GF-D8 (cell line): ENCODE results near the gene SLC37A4.
"Not testable (repeated sequence)": the region's sequence is repeated elsewhere in the genome, so short reads cannot be mapped to it uniquely, and the experiment has no call there.

Source experiments
- DNase-seq: peaks from one replicate; lab custom pipeline; 2025; lab: John Stamatoyannopoulos, UW

SLC37A4 gene

GRCh38 chr11:119041821-119042514 lies 11.3 kb upstream of the SLC37A4 start:
- DNase-seq: no peak

DNA sequence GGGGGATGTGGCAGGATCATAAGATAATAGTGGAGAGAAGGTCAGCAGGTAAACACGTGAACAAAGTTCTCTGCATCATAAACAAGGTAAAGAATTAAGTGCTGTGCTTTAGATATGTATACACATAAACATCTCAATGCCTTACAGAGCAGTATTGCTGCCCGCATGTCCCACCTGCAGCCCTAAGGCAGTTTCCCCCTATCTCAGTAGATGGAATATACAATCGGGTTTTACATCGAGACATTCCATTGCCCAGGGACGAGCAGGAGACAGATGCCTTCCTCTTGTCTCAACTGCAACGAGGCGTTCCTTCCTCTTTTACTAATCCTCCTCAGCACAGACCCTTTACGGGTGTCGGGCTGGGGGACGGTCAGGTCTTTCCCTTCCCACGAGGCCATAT lies 8.8 kb upstream of the SLC37A4 start:
- DNase-seq: not testable (repeated sequence)

GRCh38 chr11:119038884-119039283 lies 8.2 kb upstream of the SLC37A4 start:
- DNase-seq: no peak

GRCh38 chr11:119034813-119035212 lies 4.1 kb upstream of the SLC37A4 start:
- no peak for DNase-seq

GRCh38 chr11:119033421-119033820 lies 2.7 kb upstream of the SLC37A4 start:
- not testable (repeated sequence) for DNase-seq

- no peak for DNase-seq
Measured at GRCh38 chr11:119031912-119032280, 1.2 kb upstream of the SLC37A4 start.

DNA sequence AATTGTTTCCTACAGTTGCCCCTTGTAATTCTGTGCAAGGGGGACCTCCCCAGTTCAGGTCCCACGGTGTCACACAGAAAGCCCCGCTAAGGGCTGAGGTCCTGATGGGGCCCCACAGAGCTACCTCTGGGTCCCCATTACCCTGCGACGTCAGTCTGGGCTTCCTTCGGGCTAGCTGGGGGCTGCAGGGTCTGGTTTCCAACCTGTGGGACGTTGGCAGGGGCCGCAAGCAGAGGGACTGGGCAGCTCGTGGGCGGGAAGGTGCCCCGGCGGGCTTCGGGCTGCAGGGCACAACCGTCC lies 698 bp downstream of the SLC37A4 start:
- no peak for DNase-seq

- DNase-seq: peak; percentile 56
Measured at GRCh38 chr11:119029340-119030028, 1.2 kb downstream of the SLC37A4 start.

GRCh38 chr11:119029069-119029339 lies 1.7 kb downstream of the SLC37A4 start:
- DNase-seq: no peak

GRCh38 chr11:119028346-119029068 lies 2.2 kb downstream of the SLC37A4 start:
- no peak for DNase-seq

DNA sequence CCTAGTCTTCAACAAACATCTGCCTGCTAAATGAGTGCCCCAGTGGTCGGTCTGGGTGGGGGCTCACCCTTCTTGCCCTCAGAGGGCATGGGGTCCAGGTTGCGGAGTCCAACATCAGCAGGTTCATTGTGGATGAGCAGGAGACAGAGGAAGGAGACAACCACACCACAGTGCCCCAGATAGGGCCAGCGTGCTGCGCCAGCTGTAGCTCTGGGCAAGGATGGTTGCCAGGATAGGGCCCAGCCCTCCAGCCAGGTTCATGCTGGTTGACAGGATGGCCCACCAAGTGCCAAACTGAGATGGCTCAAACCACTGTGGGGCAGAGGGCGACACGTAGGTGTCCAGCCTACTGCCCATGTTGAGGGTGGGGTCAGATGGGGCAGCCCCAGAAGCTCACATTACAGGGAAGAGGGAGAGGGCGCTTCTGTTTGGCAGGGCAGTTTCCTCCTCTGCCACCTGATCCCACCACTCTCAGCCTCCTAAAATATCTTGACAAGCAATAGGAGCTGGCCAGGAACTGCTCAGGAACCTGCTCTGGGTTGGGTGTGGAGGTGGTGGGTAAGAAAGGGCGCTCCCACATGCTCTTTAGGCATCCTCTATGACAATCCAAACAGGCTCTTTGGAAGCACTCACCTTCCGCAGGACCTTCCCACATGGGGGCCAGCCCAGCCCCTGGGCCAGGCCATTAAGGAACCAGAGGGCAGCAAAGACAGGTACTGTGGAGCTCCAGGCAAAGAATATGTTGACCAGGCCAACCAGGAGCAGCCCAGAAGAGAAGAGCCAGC lies 2.9 kb downstream of the SLC37A4 start:
- no peak for DNase-seq

DNA sequence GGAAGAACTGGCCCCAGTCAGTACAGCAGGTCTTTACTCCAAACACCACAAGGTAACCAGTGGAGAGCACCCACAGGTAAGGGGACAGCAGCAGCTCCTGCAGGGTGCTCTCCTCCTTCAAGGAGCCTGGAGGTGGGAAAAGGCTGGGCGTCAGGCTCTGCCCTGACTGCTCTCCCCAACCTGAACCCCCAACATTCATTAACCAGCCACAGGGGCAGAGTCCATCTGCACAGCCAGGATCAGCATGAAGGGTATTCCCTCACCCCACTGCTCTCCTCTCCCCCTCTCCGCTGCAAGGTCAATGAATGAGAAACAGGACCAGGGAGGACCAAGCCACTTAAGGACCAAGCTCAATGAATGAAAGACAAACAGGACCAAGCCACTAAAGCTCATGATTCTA lies 3.7 kb downstream of the SLC37A4 start:
- no peak for DNase-seq

DNA sequence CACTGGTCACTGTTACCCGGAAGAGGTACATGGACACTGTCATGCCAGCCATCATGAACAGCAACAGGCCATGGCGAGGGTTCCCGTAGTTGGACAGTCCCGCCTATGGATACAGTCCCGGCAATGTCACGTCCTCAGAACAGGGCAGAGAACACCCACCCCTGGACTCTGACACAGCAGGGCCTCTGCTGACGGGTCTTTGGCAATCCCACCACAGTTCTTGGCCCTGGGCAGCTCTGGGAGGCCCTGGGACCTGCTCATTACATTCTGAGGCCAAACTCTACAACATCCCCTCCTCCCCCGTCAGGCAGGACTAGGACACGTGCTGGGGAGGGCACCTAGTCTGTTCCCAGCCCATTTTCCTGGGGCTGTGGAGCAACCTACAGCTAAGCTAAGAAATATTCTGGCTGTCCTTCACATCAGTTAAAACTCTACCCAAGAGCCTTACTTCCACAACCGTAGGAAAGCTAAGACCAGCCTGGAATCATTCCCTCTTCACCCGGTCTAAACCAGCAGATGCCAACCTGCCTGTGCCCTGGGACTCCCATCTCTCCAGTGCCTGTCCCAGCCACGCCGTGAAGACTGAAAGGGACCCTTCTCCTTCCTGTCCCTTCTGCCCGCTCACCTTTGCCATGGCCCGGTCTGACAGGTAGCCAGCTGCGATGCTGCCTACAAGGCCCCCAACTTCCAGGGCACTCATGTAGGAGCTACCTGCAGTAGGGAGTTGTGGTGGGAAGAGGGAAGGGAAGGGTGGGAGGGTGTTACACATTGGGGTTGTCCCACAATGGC lies 4.5 kb downstream of the SLC37A4 start:
- DNase-seq: no peak

DNA sequence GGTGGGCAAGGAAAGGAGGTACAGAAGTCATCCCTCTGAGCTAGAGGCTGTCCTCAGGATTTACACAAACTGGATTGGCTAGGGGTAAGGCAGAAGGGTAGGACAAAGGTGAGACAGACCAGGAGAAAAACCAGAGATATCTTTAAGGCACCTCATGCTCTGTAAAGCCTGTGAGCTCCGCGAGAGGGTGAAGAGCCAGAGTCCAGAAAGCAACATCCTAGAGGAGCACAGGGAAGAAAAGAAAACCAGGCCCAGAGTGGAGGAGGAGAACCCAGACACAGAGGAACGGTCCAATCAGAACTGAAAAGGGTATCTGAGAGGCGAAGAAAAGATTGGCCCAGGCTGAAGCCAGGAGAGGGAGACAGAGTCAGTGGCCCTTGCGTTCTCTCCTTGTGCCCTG lies 5.1 kb downstream of the SLC37A4 start:
- no peak for DNase-seq

- DNase-seq: no peak
Measured at GRCh38 chr11:119025099-119025473, 5.6 kb downstream of the SLC37A4 start.

GRCh38 chr11:119024430-119025098 lies 6.1 kb downstream of the SLC37A4 start:
- no peak for DNase-seq

DNA sequence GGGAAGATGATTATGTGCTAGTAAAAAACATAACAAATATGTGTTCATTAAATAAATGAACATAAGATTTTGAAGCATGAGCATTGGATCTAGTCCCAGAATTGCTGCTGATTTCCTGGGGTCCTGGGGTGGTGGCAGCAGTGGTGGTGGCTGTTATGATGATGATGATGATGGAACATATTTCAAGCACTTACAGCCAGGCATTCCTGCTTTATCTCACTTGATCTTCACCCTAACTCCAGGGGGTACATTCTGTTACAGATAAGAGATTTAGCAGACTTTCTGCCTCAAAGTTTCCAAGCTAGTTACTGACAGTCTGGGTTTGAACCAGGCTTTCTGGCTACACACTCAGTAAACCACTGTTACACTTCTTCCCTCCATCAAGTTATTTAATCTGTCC lies 6.9 kb downstream of the SLC37A4 start:
- no peak for DNase-seq

DNA sequence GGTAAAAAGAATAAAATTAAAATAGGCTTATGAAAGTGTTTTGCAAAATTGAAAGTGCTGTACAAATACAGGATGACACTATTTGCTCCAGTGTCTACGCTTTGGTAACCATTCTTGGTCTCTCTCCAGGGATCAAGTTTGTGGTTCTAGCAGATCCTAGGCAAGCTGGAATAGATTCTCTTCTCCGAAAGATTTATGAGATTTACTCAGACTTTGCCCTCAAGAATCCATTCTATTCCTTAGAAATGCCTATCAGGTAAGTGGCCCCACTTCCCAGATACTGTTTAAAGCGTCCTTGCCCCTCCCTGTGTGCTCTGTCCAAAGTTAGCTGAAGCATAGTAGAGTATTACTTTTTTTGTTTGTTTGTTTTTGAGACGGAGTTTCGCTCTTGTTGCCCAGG lies 9.0 kb downstream of the SLC37A4 start:
- DNase-seq: no peak

DNA sequence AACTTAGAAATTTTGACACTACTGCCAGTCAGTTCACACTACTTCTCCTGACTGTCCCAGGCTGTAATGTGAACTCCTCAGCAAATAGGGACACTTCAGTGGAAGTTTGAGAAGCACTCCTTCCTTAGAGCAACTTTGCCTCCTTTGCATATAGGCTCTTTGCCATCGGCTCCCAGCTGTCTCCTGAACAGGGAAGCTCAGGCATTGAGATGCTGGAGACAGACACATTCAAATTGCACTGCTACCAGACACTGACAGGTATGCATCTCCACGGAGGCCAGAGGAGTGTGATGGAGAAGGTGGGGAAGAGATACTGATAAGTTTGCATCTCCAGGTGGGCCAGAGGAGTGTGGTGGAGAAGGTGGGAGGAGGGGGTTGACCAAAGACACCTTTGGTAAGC lies 10.7 kb downstream of the SLC37A4 start:
- DNase-seq: no peak

- peak; percentile 100 for DNase-seq
Measured at GRCh38 chr11:119018074-119018938, 12.4 kb downstream of the SLC37A4 start, which contains the start of the genes RPS25 and TRAPPC4. TSS of gene RPS25 (minus strand) at chr11:119018343. CDS start at chr11:119018284, 59 bp downstream. TSS of gene TRAPPC4 (plus strand) at chr11:119018766. CDS start at chr11:119018796, 30 bp downstream.
